Measurements from ENCODE around the gene GAL3ST2.
"Not testable (repeated sequence)": the region's sequence is repeated elsewhere in the genome, so short reads cannot be mapped to it uniquely, and the experiment has no call there.

GAL3ST2 gene

DNA sequence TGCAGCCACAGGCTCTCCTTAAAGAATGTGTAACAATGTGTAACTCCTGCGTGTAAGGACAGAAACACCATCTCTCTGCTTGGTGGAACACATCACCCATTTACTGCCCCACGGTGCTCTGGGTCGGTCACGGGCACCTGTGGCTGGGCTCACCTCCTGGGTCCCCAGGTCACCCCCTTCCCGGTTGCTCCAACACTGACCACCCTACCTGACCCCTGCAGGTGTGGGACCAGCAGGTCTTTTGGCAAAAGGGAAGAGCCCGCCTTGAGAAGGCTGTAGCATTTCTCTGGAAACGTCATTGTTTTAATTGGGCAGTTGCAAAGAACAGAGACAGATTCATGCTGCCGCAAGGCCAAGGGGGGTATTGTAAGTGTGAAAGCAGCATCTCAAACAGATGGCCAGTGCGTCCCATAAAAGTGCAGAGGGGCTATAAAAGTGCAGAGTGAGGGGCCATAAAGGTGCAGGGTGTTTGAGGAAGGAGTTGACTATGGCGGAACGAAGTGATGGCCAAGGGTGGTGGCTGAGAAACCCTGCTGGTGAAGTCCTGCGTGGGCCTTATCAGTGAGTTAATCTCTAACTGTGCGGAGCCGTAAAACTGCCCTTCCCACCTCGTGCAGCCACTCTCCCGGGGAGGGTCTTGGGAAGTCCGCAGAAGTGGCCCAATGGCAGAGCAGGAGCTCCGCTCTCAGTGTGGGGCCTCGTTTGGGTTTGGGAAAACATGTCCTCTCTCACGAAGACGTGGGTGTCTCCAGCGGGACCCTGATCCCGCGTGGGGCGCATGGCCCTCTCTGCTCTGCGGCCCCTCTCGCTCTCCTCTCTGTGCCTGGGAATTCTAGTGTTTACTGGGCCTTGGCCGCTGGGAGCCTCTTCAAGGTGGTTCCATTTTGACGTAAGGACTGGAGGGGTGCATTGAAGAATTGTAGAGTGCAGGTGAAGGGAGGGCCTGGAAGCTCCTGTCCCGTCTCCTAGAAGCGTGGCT is 18.7 kb downstream of the GAL3ST2 start:
- DNase-seq = no peak

DNA sequence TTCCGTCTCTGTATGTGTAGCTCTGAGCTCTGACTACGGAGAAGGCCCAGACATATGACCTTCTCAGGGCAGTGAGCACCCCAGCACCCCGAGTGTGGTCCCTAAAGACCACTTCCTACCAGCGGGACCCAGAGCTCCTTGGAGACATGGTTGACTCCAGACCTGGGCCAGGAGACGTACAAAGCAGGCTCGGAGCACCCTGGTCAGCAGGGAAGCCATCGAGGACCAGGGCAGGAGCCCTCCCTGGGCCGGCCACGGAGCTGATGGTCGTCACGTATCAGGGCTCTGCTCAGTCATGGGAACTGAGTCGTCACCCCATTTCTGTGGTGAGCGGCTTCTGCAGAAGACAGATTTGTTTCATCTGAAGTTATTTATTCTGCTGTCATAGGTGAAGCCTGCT is 19.6 kb downstream of the GAL3ST2 start:
- DNase-seq = no peak

DNA sequence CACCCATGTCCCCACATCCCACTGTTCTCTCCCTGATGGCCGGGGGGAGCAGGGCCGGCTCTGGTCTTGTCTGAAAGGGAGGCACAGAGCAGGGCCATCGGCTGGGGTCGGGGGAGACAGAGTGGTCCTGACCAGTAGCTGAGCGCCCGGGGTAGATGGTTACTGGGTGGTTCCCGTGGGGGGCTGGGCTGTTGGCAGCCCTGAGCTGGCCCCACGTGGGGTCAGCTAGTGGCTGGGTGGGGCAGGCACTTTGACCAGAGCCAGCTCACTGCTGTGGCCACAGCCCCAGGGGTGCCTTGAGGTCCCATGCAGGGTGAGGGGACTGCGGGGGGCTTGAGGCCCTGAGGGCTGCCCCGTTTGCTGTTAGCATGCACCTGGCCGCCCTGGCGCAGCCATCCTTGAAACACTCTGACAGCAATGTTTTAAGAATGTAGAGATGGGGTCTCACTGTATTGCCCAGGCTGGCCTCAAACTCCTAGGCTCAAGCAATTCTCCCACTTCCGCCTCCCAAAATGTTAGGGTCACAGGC is 20.1 kb downstream of the GAL3ST2 start:
- DNase-seq = no peak

DNA sequence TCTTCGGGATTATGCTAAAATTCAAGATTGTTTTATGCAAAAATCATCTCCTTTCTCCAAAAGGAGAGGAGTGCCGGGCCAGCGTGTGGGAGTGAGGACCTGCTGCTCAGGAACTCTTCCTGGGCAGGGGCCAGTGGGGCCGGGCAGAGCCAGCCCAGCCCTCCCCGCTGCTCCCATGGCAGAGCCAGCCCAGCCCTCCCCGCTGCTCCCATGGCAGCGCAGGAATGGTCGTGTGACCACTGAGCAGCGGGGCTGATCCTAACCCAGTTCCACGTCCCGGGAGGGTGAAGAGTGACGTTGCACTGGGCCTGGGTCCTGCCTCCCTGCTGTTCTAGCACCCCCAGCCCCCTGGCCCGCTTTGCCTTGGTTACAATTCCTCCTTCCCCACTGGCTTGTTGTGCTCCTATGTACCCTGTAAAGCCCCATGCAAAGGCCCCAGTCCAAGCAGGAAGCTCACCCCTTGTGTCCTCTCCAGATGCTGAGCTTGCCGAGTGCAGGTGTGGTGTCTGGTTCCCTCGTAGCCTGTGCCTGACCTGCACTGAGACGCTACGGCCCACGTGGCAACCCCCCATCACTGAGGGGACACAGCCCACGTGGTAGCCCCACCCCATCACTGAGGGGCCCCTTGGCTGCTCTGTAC is 20.9 kb downstream of the GAL3ST2 start:
- no peak for DNase-seq

DNA sequence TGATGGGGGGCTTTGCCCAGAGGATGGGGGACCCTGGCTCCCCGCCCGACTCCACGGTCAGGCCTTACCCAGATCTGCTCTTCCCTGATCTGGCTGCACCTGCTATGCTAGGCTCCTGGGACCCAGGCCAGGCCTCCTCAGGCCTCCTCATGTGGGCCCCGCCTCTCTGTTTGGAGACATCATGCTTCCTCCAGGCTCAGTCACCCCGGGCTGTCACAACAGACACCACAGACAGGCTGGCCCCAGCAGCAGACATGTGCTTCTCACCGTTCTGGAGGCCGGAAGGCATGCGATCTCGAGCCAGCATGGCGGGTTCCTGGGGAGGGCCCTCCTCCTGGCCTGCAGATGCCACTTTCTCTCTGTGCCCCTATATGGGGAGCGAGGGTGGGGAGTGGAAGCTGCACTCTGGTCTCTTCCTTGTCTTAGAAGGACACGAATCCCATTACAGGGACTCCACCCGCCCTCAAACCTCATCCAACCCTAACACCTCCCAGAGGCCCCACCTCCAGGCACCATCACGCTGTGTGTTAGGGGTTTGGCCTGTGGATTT is 21.5 kb downstream of the GAL3ST2 start:
- no peak for DNase-seq

DNA sequence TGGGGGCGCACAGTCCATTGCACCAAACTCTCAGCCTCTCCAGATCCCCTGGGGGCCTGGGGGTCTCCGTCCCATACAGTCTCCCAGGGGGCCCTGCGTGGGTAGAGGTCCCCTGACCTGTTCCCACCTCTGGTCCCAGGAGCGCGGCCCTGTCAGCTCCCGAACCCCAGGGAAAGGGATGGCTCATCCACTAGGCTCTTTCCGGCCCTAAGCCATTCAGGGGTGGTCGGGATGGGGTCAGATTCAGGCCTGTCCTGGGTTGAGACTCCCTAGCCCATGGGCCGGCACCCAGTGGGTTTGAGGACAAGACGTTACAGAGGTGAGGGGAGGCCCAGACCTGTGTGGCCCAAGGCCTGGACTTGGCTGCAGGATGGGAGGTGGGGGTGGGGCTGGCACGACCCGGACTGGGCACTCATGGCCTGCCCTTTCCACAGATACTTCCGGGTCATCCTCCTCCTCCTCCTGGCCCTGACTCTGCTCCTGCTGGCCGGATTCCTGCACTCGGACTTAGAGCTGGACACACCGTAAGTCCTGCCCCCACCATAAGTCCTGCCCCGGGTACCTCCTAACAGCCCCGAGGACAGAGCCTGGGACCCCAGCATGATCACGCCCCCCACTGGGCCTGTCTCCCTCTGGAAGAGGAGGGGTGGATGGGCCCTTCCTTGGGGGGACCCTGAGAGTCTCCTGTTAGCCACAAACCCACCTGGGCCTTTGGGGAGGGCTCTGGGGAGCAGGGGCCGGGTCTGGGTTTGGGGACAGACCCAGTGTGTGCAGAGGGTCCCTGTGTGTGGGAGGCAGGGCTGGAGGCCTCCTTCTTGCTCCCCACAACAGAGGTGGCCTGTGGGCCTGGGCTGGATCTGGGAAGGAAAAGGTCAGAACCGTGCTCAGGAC is 22.3 kb downstream of the GAL3ST2 start:
- no peak for DNase-seq

DNA sequence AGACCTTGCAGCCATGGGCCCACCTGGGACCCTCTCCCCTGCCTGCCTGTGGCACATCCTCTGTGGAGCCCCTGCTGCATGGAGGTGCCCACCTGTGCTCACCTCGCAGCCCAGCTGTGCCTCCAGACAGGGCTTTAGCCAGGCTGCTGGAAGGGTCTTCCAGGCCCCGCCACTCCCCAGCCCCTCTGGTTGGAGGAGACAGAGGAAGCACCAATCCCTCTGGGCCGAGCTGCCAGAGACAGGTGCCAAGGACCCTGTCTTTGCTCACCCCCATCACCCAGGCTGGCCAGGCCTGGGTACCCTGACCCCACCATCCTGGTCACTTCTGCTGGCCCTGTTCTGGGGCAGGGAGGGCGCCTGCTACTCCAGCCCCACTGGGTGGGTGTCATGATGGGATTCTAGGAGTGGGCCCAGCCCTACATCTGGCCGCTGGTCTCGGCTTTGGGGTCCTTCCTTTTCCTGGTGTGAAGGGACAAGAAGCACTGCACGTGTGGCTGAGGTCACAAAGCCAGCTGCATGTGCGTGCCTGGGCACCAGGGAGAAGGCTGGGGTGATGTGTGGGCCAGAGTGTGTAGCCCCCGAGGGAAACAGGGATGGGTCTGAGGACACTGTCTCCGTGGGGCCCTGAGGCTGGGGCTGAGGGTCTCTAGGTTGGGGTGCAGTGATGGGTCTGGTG is 23.0 kb downstream of the GAL3ST2 start:
- DNase-seq = no peak

DNA sequence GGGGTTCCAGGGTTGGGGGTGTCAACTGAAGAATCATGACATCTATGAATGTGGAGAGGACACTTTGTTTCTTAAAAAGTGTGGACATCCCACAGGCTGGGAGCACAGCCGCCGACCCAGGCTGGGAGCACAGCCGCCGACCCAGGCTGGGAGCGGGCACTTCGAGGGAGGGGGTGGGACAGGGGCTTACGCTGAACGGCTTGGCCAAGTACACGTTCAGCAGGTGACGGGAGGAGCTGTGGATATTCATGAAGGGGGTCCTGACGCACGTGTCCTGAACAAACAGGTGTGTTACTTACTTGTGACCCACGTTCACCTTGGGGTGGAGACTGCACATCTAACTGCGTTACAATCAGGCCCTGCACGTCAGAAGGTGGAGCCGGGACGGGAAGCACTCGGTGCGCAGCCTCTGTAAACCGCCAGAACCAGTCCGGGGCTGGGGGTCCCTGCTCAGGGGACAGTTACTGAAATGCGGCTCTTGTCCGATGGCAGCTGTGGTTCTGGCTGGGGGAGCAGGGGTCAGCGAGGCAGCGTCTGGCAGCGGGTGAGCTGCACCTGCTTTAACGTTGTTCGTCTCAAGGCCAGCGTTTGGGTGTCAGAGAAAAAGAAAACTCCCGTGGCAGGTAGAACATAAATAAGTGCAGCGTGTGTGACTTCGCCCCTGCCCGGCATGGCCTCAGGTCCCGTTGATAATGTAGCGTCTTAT is 23.7 kb downstream of the GAL3ST2 start:
- not testable (repeated sequence) for DNase-seq

DNA sequence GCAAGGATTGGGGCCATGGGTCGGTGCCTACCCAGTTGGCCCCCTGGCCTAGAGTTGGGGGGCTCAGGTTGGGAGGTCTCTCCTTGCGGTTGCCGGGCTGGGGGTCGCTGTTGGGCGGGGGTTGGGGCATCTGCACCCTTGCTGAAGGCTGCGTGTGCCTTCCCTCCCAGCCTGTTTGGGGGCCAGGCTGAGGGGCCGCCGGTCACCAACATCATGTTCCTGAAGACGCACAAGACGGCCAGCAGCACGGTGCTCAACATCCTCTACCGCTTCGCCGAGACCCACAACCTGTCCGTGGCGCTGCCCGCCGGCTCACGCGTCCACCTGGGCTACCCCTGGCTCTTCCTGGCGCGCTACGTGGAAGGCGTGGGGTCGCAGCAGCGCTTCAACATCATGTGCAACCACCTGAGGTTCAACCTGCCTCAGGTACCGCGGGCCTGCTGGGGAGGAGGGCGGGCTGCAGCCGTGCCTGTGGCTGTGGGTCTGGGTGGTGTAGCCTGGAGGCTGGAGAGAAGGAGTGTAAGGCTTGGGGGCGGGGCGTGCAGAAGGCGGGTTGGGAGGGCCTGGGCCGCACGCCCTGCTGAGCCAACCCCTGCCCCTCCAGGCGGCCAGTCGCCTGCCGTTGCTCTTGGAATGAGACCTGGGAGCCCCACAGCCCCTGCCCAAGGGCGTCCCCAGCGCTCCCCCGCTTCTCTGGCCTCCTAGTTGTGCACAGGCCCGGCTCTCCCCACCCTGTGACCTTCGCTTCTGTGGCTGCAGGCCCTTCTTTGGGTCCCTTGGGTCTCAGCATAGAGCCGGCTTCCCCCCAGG is 25.2 kb downstream of the GAL3ST2 start:
- DNase-seq = no peak

DNA sequence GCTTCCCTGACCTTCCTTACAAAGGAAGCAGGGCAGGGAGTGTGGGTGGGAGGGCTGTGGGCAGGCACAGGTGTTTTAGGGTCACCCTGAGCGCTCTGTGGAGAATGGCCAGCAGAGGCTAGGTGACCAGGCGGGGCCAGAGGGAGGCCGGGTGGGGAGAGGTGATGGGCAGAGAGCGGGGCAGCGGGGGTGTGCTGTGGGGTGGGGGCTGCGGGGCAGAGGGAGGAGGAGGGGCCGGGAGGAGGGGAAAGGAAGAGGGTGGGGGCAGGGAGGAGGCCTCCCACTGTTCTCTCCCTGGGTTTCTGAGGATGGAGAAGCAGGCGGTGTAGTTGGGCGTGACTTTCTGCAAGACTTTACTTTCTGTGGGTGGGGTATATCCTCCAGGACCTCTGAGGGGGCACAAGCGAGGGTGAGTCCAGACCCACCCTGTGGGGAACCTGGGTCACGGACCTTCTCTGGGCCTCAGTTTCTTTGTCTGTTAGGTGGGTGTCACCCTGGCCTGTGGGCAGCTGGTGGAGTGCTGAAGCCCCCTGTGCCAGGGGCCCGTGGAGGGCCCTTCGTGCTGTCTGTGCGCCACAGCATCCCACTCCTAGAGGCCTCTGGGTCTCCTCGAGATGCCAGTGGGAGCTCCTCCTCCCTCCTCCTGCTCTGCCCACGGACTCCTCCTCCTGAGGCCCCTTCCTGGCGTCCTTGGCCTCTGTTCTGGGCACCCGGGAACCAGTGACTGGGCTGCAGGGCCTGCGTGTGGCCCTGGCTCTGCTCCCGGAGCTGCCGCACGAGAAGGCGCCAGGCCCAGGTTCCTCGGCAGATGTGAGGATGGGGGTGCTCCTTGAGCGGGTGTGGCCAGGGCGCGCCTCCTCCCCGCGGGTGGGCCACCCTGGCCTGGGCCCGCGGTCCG is 26.0 kb downstream of the GAL3ST2 start:
- no peak for DNase-seq

DNA sequence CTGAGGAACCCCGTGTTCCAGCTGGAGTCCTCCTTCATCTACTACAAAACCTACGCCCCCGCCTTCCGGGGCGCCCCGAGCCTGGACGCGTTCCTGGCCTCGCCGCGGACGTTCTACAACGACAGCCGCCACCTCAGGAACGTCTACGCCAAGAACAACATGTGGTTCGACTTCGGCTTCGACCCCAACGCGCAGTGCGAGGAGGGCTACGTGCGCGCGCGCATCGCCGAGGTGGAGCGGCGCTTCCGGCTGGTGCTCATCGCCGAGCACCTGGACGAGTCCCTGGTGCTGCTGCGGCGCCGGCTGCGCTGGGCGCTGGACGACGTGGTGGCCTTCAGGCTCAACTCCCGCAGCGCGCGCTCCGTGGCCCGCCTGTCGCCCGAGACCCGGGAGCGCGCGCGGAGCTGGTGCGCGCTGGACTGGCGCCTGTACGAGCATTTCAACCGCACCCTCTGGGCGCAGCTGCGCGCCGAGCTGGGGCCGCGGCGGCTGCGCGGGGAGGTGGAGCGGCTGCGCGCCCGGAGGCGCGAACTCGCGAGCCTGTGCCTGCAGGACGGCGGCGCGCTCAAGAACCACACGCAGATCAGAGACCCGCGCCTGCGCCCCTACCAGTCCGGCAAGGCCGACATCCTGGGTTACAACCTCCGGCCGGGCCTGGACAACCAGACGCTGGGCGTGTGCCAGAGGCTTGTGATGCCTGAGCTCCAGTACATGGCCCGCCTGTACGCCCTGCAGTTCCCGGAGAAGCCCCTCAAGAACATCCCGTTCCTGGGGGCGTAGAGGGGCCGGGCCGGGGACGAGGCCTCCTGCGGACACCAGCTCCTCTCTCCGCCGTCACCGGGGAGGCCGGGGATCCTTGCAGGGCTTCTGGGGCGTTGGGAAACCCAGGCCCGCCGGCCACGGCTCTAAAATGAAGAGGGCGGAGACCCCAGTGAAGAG is 27.0 kb downstream of the GAL3ST2 start:
- DNase-seq = no peak

DNA sequence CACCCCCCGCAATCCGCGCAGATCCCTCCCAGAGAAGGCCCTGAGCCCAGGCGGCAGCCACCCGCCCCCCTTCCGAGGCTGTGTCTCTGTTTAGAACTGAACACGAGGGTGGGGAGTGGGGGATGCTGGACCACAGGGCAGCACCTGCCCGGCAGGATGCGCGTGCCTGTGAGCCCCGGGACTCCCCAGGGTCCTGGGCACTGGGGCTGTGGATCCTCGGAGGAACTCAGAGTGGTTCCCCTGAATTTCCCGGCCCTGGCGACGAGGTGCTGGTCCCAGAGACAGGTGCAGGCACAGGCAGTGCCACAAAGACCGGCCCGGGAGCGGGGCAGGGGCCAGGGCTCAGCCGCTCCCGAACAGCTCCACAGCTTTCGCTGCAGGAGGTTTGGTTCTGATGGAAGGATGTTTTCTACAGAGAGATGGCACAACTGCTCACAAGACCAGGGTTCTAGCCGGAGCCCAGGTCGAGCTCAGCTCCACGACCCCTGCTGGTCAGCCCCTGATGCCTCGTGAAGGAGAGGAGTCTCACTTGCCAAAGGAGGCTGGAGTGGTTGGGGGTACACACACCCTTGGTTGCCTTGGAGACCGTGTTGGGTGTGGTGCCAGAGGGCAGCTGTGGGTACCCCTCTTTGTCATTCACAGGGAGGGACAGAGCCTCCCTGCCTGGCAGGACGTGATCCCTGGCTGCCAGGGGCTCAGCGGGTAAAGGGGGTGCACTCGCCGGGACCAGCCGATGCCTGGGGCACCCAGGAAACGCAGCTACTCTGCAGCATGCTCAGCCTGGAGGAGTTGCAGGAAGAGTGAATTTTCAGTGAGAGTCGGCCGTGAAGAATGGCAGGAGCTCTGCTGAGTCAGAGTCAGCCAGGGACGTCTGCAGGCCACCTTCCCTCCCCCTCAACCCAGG is 28.0 kb downstream of the GAL3ST2 start:
- DNase-seq = no peak

DNA sequence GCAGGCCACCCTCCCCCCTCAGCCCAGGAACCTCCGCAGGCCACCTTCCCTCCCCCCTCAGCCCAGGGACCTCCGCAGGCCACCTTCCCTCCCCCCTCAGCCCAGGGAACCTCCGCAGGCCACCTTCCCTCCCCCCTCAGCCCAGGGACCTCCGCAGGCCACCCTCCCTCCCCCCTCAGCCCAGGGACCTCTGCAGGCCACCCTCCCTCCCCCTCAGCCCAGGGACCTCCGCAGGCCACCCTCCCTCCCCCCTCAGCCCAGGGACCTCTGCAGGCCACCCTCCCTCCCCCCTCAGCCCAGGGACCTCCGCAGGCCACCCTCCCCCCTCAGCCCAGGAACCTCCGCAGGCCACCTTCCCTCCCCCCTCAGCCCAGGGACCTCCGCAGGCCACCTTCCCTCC is 29.6 kb downstream of the GAL3ST2 start:
- DNase-seq = not testable (repeated sequence)

DNA sequence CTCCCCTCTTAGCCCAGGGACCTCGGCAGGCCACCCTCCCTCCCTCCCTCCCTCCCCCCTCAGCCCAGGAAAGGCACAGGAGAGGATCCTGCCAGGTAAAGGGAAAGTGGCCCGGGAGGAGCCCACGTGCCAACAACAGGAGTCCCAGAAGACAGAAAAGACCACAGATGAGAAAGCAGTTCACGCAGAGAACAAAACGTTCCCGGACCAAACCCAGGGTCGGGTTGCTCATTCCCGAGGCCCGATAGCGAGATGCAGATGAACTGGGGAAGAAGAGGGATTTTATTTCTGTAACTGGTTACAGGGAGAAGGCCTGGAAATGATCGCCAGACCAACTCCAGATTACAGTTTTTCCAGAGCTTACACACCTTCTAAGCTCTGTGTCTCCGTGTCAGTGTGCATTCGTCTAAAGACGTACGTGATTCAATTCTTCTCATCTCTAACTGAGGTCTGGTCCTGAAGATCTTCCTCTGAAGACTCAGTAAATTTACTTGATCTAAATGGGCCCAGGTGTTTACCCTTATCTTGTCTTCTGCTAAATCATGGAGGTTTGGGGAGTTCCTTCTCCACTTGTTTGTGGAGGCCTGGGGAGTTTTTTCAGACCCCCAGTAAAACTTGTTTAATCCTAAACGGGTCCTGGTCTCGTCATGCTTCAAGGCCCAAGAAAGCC is 31.6 kb downstream of the GAL3ST2 start:
- DNase-seq = no peak

DNA sequence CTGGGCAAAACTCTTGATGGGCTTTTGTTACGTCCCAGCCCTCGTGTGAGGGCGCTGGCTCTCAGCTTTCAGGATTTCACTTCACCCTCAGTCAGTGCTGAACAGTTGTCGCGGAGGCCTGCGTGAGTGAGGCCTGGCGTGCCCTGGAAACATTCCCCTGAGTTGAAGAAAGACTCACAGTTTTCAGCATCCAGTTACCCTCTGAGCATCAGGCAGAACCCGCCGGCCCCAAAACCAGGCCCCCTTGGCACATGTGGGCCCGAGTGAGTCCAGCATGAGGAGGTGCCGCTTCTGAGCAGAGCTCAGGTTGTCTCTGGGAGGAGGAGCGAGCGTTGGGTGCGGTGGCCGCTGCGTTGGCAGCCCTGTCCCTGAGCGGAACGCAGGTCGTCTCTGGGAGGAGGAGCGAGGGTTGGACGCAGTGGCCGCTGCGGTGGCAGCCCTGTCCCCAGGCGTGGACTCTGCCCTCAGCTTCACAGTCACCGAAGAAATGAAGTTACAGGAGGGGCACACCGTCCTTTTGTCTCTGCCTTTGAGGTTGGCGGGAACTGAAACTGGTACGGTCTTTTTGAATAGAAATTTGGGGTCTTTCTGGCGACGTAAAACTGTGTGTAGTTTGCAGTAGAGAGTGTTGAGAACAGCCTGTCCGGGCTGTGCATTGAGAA is 32.2 kb downstream of the GAL3ST2 start, which contains the start of gene NEU4:
NEU4 (plus strand) TSS at position 473 of the 662 bp plus-strand sequence. CDS start 5,292 bp downstream, outside the sequence.
- DNase-seq = no peak
